Fibroblast of mammary gland (primary cell): Measurements from ENCODE around the gene GRHL3.
A peak's percentile ranks its signal among the peaks of the same experiment; 100 is the strongest.
"Not testable (repeated sequence)": the region's sequence is repeated elsewhere in the genome, so short reads cannot be mapped to it uniquely, and the experiment has no call there.

Experiments used
- DNase-seq: peaks from one replicate; pipeline ENCODE4 v3.0.0-alpha.2; 2010; ENCODE audit warnings: low read depth
- H3K4me3 ChIP-seq: 2 replicates; pipeline ENCODE4 v1.5.1; 2011; ENCODE audit warnings: low read depth, mild to moderate bottlenecking, low read length, moderate library complexity; ENCODE audit not compliant: control insufficient read depth
- TF ChIP-seq, protein P1 (sequence below): conservative IDR thresholded peaks from 2 replicates; pipeline ENCODE4 v1.5.1; 2011; ENCODE audit warnings: low read depth, low read length, inconsistent platforms; ENCODE audit not compliant: control insufficient read depth, insufficient read depth

GRHL3 gene

DNA sequence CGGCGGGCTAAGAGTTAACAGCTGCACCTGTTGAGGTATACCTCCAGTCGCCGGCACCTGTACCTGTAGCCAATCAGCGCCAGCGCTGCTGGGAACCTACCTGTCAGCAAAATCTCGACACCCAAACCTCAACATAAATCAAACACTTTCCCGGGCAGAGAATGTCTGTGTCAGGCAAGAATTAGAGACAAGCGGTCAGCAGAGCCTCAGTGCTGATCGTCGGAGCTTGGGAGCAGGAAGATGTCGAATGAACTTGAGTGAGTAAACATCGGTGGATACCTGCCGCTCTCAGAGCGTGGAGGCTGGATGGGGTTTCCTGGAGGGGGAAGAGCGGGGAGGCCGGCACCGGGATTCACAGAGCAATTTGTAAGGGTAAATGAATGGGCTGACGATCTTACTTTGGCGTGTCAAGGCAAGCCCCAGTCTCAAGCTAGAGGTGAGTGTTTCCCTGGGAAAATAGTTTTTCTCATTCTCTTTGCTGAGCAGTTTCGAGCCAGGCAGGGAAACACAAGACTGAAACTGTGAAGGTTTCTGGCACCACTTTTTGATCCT lies at the start of gene GRHL3:
Gene GRHL3 (plus strand): TSS at position 46 of the 552 bp plus-strand sequence. CDS start 195 bp downstream, at position 241.
- TF ChIP-seq, protein P1, sequence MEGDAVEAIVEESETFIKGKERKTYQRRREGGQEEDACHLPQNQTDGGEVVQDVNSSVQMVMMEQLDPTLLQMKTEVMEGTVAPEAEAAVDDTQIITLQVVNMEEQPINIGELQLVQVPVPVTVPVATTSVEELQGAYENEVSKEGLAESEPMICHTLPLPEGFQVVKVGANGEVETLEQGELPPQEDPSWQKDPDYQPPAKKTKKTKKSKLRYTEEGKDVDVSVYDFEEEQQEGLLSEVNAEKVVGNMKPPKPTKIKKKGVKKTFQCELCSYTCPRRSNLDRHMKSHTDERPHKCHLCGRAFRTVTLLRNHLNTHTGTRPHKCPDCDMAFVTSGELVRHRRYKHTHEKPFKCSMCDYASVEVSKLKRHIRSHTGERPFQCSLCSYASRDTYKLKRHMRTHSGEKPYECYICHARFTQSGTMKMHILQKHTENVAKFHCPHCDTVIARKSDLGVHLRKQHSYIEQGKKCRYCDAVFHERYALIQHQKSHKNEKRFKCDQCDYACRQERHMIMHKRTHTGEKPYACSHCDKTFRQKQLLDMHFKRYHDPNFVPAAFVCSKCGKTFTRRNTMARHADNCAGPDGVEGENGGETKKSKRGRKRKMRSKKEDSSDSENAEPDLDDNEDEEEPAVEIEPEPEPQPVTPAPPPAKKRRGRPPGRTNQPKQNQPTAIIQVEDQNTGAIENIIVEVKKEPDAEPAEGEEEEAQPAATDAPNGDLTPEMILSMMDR = no peak
- no peak for DNase-seq
- H3K4me3 ChIP-seq = no peak within 1 kb of the TSS

- H3K4me3 ChIP-seq, DNase-seq: not testable (repeated sequence)
These were observed 44.7 kb upstream of the GRHL3 start for GRCh38 chr1:24274203-24275103.

- H3K4me3 ChIP-seq = no peak overlapping the region
- DNase-seq = no peak
- TF ChIP-seq, protein P1 = no peak
These were observed 44.1 kb upstream of the GRHL3 start for GRCh38 chr1:24275104-24275410.

DNA sequence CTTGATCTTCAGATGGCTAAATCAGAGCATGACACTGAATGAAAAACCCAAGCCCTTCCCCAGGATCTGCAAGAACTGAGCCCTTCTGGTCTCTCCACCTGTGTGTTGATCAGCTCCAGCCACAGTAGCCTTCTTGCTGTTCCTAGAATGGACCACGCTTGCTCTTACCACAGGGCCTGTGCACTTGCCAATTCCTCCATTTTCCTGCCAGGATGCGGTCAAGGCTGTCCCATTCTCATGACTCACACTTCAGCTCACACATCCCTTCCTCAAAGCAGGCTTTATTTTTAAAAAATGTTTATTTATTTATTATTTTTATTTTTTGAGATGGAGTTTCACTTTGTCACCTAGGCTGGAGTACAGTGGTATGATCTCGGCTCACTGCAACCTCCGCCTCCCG lies 43.6 kb upstream of the GRHL3 start:
- TF ChIP-seq, protein P1 = no peak
- no peak overlapping the region for H3K4me3 ChIP-seq
- peak; percentile 87 for DNase-seq

GRCh38 chr1:24276791-24277190 lies 42.4 kb upstream of the GRHL3 start:
- no peak overlapping the region for H3K4me3 ChIP-seq
- TF ChIP-seq, protein P1 = no peak
- no peak for DNase-seq

DNA sequence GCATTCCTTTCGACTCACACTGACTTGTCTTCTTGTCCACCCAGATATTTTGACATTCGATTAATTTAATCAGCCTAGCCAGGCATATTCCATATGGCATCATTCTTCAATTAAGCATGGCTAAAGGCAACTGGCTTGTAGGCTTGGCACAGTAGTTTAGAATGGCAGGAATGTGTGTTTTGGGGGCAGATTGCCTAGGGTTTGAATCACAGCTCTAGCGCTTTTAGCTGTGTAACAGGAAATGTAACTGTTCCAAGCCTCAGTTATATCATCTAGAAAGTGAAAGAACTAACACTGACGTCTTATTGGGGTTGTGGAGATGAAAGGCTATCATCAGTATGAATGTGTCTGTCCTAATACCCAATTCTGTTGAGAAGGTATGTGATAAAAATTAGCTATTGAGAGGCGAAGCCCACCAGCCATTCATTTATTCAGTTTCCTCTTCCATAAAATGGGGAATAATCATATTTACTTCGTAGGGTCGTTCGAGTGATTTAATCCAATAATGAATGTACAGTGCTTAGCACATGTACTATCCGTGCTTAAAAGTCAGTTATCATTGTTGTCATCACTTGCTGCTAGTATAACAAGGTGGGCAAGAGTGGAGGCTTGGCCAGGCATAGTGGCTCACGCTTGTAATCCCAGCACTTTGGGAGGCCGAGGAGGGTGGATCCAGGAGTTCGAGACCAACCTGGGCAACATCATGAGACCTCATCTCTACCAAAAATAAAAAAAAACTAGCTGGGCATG lies 41.6 kb upstream of the GRHL3 start:
- TF ChIP-seq, protein P1 = no peak
- peak; percentile 42 for DNase-seq
- H3K4me3 ChIP-seq = no peak overlapping the region

DNA sequence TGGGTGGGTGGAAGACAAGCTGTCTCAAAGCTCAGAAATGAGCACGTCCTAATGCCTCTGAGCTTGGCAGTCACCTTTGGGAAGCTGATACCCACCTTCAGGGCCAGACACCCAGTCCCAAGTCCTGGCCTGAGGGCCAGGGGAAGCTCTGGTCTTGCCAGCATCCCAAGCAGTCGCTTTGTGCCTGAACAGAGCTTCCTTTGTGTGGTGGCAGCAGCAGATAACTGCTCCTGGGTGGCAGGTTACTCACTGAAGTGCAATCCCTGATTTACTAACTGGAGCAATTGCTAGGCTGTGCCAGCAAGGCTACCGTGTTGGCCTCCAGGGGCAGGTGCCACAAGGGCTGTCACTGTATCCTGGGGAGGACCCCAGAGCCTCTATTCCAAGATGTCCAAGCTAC lies 40.4 kb upstream of the GRHL3 start:
- TF ChIP-seq, protein P1 = no peak
- no peak overlapping the region for H3K4me3 ChIP-seq
- no peak for DNase-seq
